Esophagus muscularis mucosa (tissue), 4 donors: ENCODE measurements around the gene NR2E1. TPM values are rescaled to one million over a fixed set of nuclear protein-coding genes. Genes with fewer than 3 reads are reported as not detected.

Source experiments
- DNase-seq: peaks from one replicate; pipeline ENCODE4 v3.0.0-alpha.2; 2017; ENCODE audit errors: extremely low spot score
- H3K27ac ChIP-seq, 4 donors: fragments of 200-600 bp; sonication (generic); replicated peaks in 1 of 4; 1 replicate in 3 of 4; 2 replicates in 1 of 4; pipeline ENCODE4 v1.5.1; 2016 to 2019; ENCODE audit warnings: mild to moderate bottlenecking in 1 of 4
- H3K27me3 ChIP-seq, 4 donors: fragments of 200-600 bp; sonication (generic); one replicate each; pipeline versions ENCODE4 v1.5.1 to v1.6.0; 2016 to 2019
- H3K36me3 ChIP-seq, 4 donors: fragments of 200-600 bp; sonication (generic); one replicate each; pipeline ENCODE4 v1.5.1; 2016 to 2019
- H3K4me1 ChIP-seq, 4 donors: fragments of 200-600 bp; sonication (generic); one replicate each; pipeline ENCODE4 v1.5.1; 2016 to 2019
- H3K4me3 ChIP-seq, 4 donors: fragments of 200-600 bp; sonication (generic); 1 replicate in 2 of 4; 2 replicates in 2 of 4; pipeline ENCODE4 v1.5.1; 2016 to 2019; ENCODE audit warnings: mild to moderate bottlenecking in 4 of 4, moderate library complexity in 1 of 4
- H3K9me3 ChIP-seq, 4 donors: fragments of 200-600 bp; sonication (generic); 1 replicate in 3 of 4; 2 replicates in 1 of 4; pipeline ENCODE4 v1.5.1; 2016 to 2019
- EP300 ChIP-seq: sonication (generic); formaldehyde crosslinking; IDR thresholded peaks from one replicate; pipeline ENCODE4 v1.6.1; 2017; ENCODE audit warnings: antibody characterized with exemption
- POLR2A ChIP-seq: fragments of 450-650 bp; IDR thresholded peaks from one replicate; pipeline ENCODE4 v1.6.1; 2017; ENCODE audit warnings: antibody characterized with exemption, moderate library complexity, mild to moderate bottlenecking, low read depth
- POLR2AphosphoS5 ChIP-seq, 2 donors: sonication (generic); formaldehyde crosslinking; IDR thresholded peaks; one replicate each; pipeline ENCODE4 v1.6.1; 2017; ENCODE audit warnings: antibody characterized with exemption in 2 of 2
- WGBS: methylation state at CpG from one replicate; pipeline ENCODE4 v1.1.5; 2018; 5-methylcytosine and 5-hydroxymethylcytosine counted together
- intact Hi-C: fragments of 100-400 bp; cut with DNase I; formaldehyde crosslinking; loops from one replicate; pipeline ENCODE4 v1.15.1; 2023
- total RNA-seq, 4 donors: library from RNA; depleted of rRNA; stranded (reverse); fragments of >200 nt; gene quantifications; one replicate each; pipeline versions ENCODE4 v1.1.0 to v1.2.1, GENCODE V29; 2016
- TF ChIP-seq, protein P1 (sequence below), 3 experiments: fragments of 200-600 bp in 2 of 3; fragments of 450-650 bp in 1 of 3; sonication (generic) in 2 of 3; IDR thresholded peaks; one replicate each; pipeline ENCODE4 v1.5.1; 2017 to 2019; ENCODE audit warnings: antibody characterized with exemption in 3 of 3, mild to moderate bottlenecking in 2 of 3, moderate library complexity in 1 of 3

NR2E1 gene
- not detected for total RNA-seq

DNA sequence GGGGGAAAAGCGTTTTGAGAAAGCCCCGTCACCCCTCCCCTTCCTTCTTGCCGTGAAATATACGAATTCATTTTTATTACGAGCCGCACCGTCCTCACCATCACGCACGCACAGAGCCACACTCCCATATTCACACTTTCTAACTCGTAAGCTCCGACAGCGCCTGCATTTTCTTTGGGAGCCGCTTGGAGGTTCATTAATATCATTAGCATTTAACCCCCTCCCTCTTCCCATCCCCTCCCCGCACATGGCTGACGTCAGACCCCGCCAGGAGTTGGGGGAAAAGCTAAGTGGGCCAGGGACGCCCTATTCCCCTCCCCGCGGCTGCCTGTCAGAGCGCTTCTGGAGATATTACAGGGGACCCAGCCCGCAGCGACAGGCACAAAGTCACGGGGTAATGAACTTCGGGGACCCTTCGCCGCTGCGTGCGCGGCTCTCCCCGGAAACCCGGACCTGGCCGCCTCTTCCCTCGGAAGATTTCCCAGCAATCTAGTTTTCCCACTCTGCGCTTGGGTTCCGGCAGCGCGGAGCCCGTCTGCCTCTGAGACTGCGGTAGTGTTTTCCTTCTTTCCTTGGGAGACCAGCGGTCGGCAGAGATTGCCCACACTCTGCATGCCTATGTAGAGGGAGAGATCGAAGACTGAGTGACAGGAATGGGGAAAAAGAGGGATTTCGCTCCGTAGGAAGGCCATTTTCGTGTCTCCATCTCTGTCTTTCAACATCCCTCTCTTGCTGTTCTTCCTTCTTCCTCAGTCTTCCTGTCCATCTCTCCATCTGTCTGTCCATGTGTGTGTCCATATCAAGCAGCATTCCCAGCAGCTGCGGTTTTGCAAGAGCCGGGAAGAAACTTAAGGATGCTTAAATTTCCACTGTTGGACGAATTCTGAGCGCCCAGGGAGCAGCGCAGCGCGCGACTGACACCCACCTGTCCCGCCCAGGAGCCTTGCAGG is at the start of gene NR2E1:
Gene NR2E1 (plus strand): TSS at position 309 of the 950 bp plus-strand sequence. CDS start 744 bp downstream, outside the sequence.
- Histone ChIP-seq H3K36me3 (no peaks in the 10 kb centered on the region), H3K9me3 (no peaks in the 10 kb centered on the region), H3K4me1 (peaks cover 52 to 69% (median 66%) of the 10 kb centered on the region in 4 donors), H3K27me3 (peaks cover 12 to 100% (median 97%) of the 10 kb centered on the region in 4 donors), H3K27ac (no peak within 1 kb of the TSS), H3K4me3 (peak within 1 kb of the TSS; percentile 6 to 35 (median 26))
- intact Hi-C loops = no loop called here
- no peak for DNase-seq
- 3% methylated on average over 45 of the region's 54 CpGs for WGBS
- no peak for TF ChIP-seq POLR2A
- TF ChIP-seq EP300 = no peak

DNA sequence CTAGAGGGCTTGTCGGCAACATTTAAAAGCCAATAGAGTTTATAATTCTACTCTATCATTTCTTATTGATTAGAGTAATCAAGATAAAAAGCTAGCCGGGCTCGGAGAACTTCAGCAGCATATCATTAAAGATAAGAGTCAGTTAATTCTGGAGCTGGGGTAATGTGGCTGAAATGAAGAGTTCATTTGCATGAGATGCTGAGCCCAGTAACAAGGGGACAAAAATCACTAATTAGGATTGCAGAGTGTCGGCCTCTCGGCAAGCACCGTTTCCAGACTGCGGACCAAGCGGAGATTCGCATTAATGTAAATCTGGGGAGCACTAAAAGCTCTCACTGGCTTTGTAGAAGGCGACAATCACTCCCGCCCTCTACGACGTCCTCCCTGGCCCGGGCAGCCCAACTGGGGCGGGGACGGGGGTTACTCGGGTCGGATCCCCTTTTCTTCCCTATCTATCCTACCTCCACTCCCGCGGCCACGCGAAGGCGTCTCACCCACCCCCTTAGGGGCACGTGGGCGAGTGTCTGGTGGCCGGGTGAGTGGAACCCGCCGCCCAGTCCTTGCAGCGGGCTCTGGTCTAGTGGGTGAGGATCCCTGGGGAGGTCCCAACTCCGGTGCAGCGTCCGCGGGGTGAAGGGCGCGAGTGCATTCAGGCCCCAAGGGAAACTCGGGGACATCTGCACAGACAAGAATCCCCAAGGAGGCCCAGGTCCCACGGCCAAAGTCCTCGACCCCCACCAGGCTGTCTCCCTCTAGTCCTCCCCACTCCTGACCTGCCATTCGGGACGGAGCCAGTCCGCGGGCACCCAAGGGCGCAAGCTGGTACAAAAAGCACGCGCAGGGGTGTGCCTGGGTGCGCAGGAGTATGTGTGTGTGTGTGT is 49.0 kb upstream of the NR2E1 start:
- DNase-seq = peak; percentile 89
- Histone ChIP-seq H3K27me3 (peaks cover 13 to 93% (median 59%) of the 10 kb centered on the region in 4 donors), H3K4me1 (peaks cover 47 to 65% (median 57%) of the 10 kb centered on the region in 4 donors), H3K27ac (no peak overlapping the region), H3K9me3 (no peaks in the 10 kb centered on the region), H3K4me3 (peak overlapping the region; percentile 62 to 76 (median 68)), H3K36me3 (no peaks in the 10 kb centered on the region)
- WGBS = 28% methylated on average over 24 of the region's 46 CpGs
- intact Hi-C loops = loop anchor here (10.0 kb wide), 1 partner anchor 378 kb away; no protein-coding TSS in a partner anchor
- no peak for TF ChIP-seq EP300
- no peak for TF ChIP-seq POLR2AphosphoS5 (IDR thresholded peaks at IDR 0.05)
- no peak for TF ChIP-seq POLR2A
- TF ChIP-seq, protein P1, sequence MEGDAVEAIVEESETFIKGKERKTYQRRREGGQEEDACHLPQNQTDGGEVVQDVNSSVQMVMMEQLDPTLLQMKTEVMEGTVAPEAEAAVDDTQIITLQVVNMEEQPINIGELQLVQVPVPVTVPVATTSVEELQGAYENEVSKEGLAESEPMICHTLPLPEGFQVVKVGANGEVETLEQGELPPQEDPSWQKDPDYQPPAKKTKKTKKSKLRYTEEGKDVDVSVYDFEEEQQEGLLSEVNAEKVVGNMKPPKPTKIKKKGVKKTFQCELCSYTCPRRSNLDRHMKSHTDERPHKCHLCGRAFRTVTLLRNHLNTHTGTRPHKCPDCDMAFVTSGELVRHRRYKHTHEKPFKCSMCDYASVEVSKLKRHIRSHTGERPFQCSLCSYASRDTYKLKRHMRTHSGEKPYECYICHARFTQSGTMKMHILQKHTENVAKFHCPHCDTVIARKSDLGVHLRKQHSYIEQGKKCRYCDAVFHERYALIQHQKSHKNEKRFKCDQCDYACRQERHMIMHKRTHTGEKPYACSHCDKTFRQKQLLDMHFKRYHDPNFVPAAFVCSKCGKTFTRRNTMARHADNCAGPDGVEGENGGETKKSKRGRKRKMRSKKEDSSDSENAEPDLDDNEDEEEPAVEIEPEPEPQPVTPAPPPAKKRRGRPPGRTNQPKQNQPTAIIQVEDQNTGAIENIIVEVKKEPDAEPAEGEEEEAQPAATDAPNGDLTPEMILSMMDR (IDR thresholded peaks at IDR 0.05) = no peak

DNA sequence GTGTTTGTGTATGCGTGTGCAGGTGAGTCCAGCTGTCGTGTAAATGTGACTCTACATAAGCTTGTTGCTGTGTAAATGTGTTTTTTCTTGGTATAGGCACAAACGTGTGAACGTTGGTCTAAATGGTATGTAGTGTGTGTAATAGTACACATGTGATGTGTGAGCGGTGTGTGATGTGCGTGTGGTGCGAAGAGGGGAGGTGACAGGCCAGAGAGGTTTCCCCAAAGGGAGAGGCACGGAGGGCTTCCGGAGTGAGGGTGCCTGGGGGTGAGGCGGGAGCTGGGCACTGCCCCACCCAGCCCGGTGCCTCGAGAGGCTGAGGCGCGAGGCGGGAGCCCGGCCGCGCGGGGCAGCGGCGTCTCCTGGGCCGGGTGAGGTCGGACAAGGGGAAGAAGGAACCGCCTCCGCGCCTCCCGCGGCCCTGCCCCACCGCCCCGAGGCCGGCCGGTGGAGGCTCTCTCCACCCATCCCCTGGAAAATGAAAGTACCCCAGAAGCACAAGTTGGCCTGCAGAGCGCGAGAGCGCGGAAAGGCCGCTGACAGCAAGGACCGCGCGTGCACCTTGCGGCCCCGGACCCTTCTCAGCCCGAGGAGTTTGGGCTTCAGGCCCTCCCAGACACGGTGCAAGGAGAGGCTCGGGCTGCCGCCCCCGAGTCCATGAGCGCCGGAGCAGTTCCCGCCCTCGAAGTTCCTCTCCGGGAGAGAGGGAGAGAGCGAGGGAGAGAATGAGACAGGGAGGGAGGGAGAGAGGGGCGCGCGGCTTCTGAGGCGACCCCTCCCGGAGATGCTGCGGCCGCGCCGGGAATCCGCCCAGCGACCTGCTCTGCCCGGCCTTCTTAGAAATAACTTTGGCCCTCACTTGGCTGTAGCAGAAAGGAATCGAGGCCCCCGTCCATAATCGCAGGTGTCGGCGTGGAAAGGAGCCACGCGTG is 48.1 kb upstream of the NR2E1 start:
- Histone ChIP-seq H3K9me3 (no peaks in the 10 kb centered on the region), H3K36me3 (no peaks in the 10 kb centered on the region), H3K4me3 (peak overlapping the region; percentile 62 to 76 (median 68)), H3K27me3 (peaks cover 13 to 96% (median 60%) of the 10 kb centered on the region in 4 donors), H3K4me1 (peaks cover 47 to 65% (median 57%) of the 10 kb centered on the region in 4 donors), H3K27ac (no peak overlapping the region)
- TF ChIP-seq POLR2AphosphoS5 (IDR thresholded peaks at IDR 0.05) (no peak), POLR2A (no peak)
- WGBS = 9% methylated on average over 8 of the region's 72 CpGs
- peak; percentile 89 for DNase-seq
- intact Hi-C loops = loop anchor here (10.0 kb wide), 1 partner anchor 377 kb away; no protein-coding TSS in a partner anchor

DNA sequence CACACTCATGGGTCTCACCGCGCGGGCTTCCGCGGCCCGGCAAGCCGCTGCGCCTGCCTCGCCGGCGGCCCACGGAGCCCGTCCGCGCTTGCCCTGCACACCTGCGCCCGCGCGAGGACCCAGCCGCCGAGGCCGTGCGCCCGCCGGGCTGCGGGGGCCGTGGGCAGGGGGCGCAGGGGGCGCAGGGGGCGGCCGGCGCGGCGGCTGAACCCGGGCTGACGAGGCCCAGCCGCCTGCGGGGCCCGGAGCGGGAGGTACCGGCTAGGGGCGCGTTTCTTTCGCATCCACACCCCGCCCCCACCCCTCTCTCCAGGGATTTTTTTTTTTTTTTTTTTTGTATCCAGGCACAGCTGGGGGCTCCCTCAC is 47.5 kb upstream of the NR2E1 start:
- no peaks in the 10 kb centered on the region for H3K9me3 ChIP-seq
- peaks cover 13 to 98% (median 60%) of the 10 kb centered on the region in 4 donors for H3K27me3 ChIP-seq
- no peak for TF ChIP-seq POLR2A
- TF ChIP-seq, protein P1 (IDR thresholded peaks at IDR 0.05) = no peak
- no peak for TF ChIP-seq EP300
- TF ChIP-seq POLR2AphosphoS5 (IDR thresholded peaks at IDR 0.05) = no peak
- H3K27ac ChIP-seq = no peak overlapping the region
- WGBS = 4% methylated on average over 10 of the region's 45 CpGs
- DNase-seq = peak; percentile 55
- H3K4me3 ChIP-seq = peak overlapping the region; percentile 62 to 76 (median 68)
- H3K36me3 ChIP-seq = no peaks in the 10 kb centered on the region
- H3K4me1 ChIP-seq = peaks cover 47 to 62% (median 56%) of the 10 kb centered on the region in 4 donors
- intact Hi-C loops = loop anchor here (10.0 kb wide), 1 partner anchor 376 kb away; no protein-coding TSS in a partner anchor
